ENCODE measurements around the gene KLHL29. TPM values are rescaled to one million over a fixed set of nuclear protein-coding genes. Genes with fewer than 3 reads are reported as not detected.

Gene KLHL29
- total and polyA plus RNA-seq, 2 of the 13 experiments (the other 11 are each of a cell fraction or from before 2014, with no cell fraction given), result 0.01 TPM; not detected in 1

DNA sequence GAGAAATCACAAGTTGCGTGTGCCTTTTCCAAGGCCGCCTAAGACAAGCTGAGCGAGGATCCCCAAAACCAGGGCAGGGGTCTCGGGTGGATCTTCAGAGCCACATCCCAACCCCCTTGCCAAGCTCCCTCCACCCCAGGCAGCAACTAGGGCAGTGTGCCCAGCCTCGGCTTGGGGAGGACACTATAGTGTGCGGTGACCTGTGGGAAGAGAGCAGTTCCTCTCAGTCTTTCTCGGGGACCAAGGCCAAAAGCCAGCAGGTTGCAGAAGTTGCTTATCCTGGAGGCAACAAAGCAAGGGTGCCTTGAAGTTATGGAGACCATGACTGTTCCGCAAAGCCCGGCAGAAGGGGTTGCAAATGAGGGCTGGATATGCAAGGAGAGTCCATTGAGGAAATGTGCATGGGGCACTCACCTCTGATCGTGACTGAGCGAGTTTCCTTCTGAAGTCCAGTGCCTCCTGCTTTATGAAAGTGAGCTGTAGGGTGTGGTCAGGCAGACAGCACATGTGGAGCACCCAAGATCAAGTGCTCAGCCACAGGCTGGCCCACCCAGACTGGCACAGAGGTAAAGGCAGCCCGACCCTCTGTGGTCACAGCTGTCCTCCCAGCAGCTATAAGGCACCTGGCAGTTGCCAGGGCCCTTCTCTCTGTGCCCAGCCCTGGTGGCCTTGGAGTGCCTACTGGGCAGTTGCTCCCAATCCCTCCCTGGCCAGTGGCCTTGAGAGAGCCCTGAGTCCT, 281.4 kb downstream of the KLHL29 start:
- POLR2A ChIA-PET, result no interaction called here

More for the DNA sequence above, 281.4 kb downstream of the KLHL29 start:
- CTCF ChIA-PET (ENCODE audit: low intra/inter-chr PET ratio, low total read pairs), result no interaction called here
- Histone ChIP-seq H3K9me3 (ENCODE audit: low read length) (no peaks in the 10 kb centered on the region), H4K20me1 (ENCODE audit: insufficient read depth, low read length) (no peaks in the 10 kb centered on the region), H3K36me3 (replicated peaks in 1 of 2; ENCODE audit: control insufficient read depth in 1 of 2, insufficient read depth in 2 of 2, low read length in 2 of 2) (no peaks in the 10 kb centered on the region), H3K4me1 (ENCODE audit: insufficient read depth, low read length) (peaks cover 42% of the 10 kb centered on the region), H3K27ac (ENCODE audit: extremely low read length, insufficient read depth, low read length) (no peak overlapping the region), H3K79me2 (ENCODE audit: insufficient read depth, low read length) (no peaks in the 10 kb centered on the region), H3K9ac (ENCODE audit: insufficient read depth, low read depth, low read length) (no peak overlapping the region), H2AFZ (ENCODE audit: low read length) (no peak overlapping the region), H3K27me3 (ENCODE audit: control insufficient read depth in 1 of 2, insufficient read depth in 2 of 2, low read length in 2 of 2) (peaks cover 0 to 9% of the 10 kb centered on the region in 2 experiments; a peak in 2 of 5 replicates), H3K4me2 (ENCODE audit: low read depth, low read length) (no peak overlapping the region), H3K4me3 (replicated peaks in 1 of 3; ENCODE audit: insufficient read depth in 1 of 3, low read depth in 2 of 3, low read length in 3 of 3) (no peak overlapping the region)
- FAIRE-seq (no peak), DNase-seq (ENCODE audit: low spot score) (no peak), ATAC-seq (no peak)
- intact Hi-C loops (cut with micrococcal nuclease; ENCODE audit: unreplicated experiment) (no loop called here), in situ Hi-C loops (cut with HindIII; ENCODE audit: extremely low pct_ligation_motif_present, low pct_unique_long_range_greater_than_20kb) (no loop called here)
- no TSS peak for BruUV-seq (replicated peaks)
- 63% methylated on average over 11 of the region's 12 CpGs for WGBS (ENCODE audit: low lambda C conversion rate)
- TF ChIP-seq NFYC (CRISPR knock-in tag; IDR thresholded peaks at IDR 0.05) (no peak), ZNF570 (CRISPR knock-in tag; IDR thresholded peaks at IDR 0.05; ENCODE audit: borderline replicate concordance) (no peak), SMAD9 (CRISPR knock-in tag; IDR thresholded peaks at IDR 0.05) (no peak), ZNF577 (CRISPR knock-in tag; IDR thresholded peaks at IDR 0.05; ENCODE audit: borderline replicate concordance, low read depth) (no peak), NCOA2 (CRISPR knock-in tag; IDR thresholded peaks at IDR 0.05) (no peak), ZNF619 (CRISPR knock-in tag; IDR thresholded peaks at IDR 0.05) (no peak), FOXK2 (IDR thresholded peaks at IDR 0.05) (no peak), ZNF816 (CRISPR knock-in tag; IDR thresholded peaks at IDR 0.05; ENCODE audit: borderline replicate concordance) (no peak)
- TF ChIP-seq, protein P1, sequence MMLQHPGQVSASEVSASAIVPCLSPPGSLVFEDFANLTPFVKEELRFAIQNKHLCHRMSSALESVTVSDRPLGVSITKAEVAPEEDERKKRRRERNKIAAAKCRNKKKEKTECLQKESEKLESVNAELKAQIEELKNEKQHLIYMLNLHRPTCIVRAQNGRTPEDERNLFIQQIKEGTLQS (CRISPR knock-in tag; IDR thresholded peaks at IDR 0.05), result no peak
- TF ChIP-seq, protein P2, sequence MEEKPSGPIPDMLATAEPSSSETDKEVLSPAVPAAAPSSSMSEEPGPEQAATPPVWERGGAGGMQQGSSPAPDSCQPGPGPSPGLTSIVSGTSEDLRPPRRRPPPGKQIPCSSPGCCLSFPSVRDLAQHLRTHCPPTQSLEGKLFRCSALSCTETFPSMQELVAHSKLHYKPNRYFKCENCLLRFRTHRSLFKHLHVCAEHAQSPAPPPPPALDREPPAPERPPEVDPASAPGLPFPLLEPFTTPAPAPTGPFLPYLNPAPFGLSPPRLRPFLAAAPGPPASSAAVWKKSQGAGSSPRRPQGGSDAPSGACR (CRISPR knock-in tag; IDR thresholded peaks at IDR 0.05), result no peak
- TF ChIP-seq, protein P3, sequence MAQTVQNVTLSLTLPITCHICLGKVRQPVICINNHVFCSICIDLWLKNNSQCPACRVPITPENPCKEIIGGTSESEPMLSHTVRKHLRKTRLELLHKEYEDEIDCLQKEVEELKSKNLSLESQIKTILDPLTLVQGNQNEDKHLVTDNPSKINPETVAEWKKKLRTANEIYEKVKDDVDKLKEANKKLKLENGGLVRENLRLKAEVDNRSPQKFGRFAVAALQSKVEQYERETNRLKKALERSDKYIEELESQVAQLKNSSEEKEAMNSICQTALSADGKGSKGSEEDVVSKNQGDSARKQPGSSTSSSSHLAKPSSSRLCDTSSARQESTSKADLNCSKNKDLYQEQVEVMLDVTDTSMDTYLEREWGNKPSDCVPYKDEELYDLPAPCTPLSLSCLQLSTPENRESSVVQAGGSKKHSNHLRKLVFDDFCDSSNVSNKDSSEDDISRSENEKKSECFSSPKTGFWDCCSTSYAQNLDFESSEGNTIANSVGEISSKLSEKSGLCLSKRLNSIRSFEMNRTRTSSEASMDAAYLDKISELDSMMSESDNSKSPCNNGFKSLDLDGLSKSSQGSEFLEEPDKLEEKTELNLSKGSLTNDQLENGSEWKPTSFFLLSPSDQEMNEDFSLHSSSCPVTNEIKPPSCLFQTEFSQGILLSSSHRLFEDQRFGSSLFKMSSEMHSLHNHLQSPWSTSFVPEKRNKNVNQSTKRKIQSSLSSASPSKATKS (CRISPR knock-in tag; IDR thresholded peaks at IDR 0.05), result no peak

Measured in HepG2 (cell line).